Endometrial microvascular endothelial cells (primary cell): ENCODE data around the gene SIRT7. TPM values are rescaled to one million over a fixed set of nuclear protein-coding genes. Genes with fewer than 3 reads are reported as not detected.
"Not testable (repeated sequence)": the region's sequence is repeated elsewhere in the genome, so short reads cannot be mapped to it uniquely, and the experiment has no call there.

Experiments used
- in situ Hi-C: cut with HindIII; loops from 2 replicates; pipeline ENCODE4 v1.10.0; 2017; ENCODE audit warnings: low sequenced_read_pairs, low pct_unique_long_range_greater_than_20kb; ENCODE audit errors: inconsistent ontology term
- total RNA-seq: library from RNA; depleted of rRNA; stranded (reverse); fragments of >200 nt; gene quantifications from one replicate; pipeline ENCODE4 v1.2.3, GENCODE V29; 2015; ENCODE audit errors: inconsistent ontology term

SIRT7 gene
- total RNA-seq, 1 donor from 2014 or later, result 14.3 TPM

DNA sequence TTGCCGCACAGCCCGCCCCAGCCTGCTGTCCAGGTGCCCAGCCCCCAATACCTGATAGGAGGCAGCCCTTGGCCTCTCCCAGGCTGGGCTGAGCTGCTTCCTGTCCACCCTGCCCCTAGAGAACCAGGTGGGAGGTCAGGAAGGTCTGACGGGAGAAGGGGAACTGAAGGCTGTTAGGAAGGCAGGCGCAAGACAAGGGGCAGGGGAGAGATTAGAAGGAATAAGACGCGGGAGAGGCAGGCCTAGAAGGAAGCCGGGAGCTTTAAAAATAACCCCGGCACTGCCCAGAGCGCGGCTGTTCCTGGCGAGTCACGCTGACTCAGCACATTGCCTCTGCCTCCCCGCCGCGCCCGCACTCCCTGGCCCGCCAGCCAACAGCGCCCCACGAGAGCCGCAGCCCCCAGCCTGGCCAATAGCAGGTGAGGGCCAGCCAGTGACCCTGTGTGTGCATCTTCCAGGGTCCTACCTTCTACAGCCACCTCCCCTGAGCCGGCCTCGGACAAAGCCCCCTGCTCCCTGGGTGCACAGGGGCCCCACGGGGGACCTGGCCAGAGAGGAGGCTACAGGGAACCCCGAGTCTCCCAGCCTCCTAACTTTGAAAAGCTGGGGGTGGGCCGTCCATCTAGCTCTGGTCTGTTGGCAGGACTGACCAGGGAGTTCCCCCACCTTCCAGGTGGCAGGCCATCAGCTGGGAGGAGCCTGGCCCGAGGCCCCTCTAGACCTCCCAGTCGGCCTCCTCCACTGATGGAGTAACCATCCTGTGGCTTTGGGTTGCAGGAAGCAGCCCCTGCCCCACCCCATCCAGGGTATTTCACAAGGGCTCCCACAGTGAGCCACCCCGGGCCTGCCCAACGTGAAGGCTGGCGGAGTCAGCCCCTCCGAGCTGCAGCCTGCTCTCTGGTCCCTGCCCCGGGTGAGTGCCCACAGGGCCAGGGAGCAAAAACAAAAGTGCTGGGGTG is 5.6 kb upstream of the SIRT7 start:
- in situ Hi-C loops, result no loop called here

DNA sequence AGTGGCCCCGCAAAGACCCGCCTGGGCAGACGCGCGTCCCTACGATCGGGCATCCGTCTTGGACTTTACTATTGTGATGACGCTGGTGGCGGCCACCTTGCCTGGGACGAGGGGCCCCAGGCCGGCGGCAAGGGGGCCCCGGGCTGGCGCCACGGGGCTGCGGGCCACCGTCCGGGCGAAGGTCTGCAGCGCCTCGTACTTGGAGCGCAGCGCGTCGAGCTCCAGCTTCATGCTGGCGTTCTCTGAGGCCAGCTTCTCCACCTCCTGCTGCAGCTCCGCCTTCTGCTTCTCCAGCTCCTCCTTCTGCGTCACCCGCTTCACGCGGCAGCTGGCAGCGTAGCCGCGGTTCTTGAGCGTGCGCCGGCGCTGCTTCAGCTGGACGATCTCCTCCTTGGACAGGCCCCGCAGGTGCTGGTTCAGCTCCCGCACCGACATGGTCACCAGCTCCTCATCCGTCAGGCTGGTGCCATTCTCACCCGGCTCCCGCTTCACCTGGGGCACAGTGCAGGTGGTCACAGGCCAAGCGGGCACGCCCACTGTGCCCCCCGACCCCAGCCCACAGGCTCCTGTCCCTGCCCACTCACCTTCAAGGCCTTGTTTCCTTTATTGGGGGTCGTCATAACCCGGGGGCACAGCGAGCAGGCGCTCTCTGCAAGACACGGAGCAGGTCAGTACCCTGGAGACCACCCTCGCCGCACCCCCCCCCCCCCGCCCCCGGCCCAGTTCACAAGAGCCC is 4.8 kb upstream of the SIRT7 start:
- in situ Hi-C loops, result no loop called here

DNA sequence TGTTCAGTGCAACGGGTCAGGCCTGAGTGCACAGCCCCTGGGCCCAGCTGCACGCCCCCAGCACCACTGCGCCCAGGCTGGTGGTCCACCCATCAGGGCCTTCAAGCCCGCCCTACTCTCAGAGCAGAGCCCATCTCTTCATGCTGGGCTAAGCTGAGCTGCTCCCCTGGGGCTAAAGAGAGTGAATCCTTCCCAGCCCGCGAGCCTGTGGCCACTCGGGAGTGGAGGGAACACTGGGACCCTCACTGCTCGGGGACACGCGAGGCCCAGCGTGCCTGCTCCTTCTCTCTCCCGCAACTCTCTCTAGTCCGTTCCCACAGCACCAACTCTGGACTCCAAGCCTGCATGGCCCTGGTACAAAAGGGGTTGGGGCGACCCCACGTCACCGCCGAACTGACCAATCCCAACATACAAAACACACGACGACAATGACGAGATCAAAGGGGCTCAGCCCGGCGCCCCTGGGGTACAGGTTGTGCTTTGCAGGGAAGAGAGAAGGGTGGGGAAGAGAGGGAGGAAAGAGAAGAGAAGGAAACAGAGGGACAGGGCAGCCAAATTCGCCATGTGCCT is 4.1 kb upstream of the SIRT7 start:
- in situ Hi-C loops, result no loop called here

DNA sequence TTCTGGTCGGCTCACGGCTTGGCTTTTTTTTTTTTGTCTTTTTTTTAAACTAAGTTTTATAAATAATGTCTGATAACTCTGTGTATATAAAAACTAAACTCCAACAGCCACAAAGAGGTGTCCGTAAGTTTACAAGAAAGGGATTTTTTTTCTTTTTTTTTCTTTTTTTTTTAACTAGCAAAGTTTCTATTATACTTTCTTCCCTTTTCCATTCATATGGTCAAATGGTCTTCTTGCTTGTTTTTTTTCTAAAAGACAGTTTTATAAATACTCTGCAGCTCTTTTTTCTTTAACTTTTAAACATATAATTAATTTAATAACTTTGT is 3.5 kb upstream of the SIRT7 start:
- in situ Hi-C loops, result no loop called here

DNA sequence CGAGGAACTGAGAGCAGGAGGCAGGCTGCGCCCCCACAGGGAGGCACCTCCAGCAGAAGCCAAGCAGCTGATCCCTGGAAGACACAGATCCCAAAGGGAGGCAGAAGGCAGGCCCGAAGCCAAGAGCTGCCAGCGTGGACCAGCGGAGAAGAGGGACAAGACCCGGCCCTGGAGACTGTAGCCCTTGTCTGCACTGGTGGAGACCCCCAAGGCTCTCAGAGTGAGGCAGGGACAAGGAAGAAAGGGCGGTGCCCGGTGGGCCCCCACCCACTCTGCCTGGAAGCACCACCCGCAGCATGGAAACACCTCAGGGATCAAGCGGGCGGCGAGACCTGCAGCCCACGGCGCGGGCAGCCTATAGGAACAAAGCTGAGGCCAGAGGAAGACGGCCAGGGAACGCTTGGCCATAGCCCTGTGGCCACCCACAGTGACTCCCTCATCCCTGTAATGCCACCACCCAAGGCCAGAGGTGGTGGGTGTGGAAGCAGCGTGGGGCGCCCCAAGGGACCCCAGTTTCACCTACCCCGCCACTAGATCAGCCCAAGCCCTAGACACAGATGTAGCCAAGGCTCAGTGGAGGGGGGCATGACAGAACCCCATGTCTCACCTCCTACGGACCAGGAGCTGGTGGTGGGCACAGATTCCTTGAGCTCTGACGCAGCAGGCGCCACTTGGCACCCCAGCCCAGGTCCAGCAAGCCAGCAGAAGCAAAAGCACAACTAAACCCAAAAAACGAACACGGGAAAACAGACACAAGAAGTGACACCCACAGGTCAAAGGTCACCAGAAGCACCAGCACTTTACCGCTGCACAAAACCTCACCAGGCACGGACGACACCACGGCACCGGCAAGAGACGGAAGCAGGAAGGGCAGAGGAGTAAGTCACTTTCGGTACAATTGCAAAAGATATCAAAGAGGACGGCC is 2.9 kb upstream of the SIRT7 start:
- in situ Hi-C loops, result no loop called here

DNA sequence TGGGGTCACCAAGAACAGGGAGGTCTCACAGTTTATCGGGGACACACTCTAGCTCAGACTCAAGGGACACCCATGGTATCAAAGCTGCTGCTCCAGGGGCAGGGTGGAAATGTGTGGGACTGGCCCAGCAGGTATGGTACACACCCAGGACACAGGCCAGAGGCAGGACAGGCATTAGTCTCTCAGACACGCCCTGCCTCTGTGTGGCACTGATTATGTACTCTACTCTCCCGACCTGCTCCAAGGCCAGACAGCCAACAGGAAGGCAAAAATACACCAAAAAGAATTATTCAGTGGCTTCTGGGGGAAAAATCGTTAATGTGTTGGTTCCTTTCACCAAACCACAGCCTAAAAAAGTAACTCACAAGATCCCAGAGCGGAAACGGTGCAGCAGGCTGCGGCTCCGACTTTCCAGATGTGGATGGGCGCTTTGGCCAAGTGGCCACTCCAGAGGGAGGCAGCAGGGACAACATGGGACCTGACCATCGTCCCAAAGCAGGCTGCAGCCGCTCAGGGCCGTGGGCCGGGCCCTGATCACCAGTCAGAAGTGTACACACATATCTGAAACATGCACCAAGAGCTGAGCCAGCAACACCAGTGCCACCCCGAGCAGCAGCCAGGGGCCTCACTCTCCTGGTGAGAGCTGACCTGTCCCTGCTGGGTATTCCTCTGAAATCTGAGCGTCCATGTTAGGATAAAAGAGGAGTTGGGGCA is 1.0 kb upstream of the SIRT7 start:
- in situ Hi-C loops, result no loop called here

DNA sequence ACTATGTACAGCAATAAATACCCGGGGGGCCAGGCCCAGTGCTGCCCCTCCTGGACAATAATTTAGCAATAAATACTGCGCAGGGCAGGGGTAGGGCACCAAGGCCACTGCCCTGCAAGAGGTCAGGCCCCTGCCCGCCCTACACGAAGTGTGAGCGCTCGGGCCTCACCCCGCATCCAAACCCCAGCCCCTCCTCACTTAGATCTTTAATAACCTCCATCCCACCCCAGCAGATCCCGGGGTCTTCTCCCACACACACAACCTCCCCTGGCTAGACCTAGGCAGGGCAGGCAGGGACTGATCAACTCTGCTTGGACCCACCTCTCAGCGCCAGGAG is 325 bp upstream of the SIRT7 start:
- in situ Hi-C loops, result not testable (repeated sequence)

DNA sequence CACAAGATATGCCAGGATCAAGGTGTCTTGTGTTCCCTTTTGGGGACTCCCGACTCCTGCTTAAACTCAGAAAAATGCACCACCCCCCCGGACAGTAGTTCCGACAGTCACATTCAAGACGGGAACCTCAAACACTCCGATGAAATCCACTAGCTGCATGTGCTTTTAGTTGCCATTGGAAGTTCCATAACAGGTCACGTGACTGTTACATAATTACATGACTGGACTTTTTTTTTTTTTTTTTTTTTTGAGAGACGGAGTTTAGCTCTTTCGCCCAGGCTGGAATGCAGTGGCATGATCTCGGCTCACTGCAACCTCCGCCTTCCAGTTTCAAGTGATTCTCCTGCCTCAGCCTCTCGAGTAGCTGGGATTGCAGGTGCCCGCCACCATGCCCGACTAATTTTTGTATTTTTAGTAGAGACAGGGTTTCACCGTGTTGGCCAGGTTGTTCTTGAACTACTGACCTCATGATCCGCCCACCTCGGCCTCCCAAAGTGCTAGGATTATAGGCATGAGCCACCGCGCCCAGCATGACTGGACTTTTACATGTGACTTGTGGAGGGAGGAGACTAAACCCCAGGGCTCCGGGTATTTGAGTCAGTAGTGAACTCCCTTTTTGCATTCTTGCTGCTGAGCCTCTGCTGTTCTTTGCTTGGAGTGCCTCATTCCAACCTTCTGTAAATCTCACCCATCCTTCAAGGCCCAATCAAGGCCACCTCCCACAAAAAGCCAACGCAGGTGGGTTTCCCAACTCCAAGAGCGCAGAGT is 1.6 kb downstream of the SIRT7 start:
- in situ Hi-C loops, result no loop called here

DNA sequence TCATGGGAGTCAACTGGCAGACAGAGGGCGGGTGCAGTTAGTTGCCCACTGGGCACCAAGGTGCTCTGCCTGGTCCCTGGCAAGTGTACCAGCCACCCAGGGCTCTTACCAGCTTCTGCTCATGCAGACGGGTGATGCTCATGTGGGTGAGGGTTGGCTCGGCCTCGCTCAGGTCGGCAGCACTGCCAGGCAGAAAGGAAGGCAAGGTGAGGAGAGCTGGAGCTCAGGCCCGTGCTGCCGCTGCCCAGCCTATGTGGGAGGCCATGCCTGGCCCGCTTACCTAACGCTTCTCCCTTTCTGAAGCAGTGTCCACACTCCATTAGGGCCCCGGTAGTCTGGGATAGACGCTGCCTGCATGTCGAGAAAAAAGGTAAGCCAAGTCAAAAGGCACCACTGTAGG is 2.6 kb downstream of the SIRT7 start:
- in situ Hi-C loops, result no loop called here

DNA sequence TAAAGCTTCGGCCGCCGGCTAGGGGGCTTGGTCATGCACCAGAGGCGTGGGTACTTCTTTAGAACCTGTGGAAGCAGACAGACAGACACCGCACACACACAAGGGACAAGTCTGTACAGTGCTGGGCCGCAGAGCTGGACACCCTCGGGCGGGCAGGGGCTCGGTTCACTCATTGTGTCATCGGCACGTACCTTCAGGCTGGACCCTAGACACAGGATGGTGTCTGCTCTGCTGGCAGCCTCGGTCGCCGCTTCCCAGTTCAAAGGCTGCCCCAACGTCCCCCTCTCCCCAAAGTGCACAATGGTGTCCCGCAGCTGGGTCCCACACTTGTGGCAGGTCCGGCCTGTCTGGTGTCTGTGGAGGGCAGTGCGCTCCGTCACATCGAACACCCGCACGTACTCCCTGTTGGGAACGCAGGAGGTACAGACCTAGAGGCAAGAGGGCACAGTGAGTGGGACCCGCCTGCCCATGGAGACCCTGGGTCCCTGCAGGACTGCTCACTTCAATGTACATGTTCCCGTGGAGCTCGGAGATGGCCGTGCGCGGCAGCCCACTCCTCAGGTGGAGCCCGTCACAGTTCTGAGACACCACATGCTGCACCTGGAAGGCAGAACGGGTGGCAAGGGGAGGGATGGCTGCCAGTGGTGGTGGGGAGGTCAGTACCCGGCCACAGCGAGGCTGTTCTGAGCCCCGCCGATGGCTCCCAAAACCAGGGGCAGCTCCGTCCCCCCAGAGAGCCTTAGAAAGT is 3.7 kb downstream of the SIRT7 start:
- in situ Hi-C loops, result no loop called here

DNA sequence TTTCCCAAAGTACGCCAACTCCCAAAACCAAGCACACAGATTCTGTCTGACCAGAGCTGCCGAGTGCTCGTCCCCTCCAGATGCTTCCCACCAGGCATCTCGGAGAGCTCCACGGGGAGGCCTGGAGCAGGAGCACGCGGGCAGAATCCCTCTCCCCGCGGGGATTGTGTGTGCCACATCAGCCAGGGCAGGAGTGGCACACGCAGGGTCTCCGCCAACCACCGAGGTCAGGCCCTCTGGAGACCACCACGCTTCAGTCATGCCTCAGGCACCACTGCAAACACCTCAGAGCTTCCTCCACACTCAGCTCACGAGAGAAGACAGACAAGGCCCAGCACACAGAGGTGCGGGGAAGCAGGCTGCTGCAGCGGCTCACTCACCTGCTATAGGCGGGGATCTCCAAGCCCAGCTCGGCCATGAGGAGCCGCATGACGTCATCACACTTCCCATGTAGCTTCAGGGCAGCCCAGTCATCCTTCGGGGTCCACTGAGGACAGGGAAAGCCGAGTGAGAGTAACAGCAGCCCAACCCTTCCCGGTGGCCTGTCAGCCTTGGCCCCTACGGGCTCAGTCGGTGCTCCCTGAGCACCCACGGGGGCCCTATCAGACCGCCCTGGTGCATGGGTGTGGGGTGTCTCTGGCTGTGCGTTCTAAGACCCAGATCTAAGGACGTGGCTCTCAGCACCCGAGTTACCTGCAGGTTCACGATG is 4.4 kb downstream of the SIRT7 start:
- in situ Hi-C loops, result no loop called here

DNA sequence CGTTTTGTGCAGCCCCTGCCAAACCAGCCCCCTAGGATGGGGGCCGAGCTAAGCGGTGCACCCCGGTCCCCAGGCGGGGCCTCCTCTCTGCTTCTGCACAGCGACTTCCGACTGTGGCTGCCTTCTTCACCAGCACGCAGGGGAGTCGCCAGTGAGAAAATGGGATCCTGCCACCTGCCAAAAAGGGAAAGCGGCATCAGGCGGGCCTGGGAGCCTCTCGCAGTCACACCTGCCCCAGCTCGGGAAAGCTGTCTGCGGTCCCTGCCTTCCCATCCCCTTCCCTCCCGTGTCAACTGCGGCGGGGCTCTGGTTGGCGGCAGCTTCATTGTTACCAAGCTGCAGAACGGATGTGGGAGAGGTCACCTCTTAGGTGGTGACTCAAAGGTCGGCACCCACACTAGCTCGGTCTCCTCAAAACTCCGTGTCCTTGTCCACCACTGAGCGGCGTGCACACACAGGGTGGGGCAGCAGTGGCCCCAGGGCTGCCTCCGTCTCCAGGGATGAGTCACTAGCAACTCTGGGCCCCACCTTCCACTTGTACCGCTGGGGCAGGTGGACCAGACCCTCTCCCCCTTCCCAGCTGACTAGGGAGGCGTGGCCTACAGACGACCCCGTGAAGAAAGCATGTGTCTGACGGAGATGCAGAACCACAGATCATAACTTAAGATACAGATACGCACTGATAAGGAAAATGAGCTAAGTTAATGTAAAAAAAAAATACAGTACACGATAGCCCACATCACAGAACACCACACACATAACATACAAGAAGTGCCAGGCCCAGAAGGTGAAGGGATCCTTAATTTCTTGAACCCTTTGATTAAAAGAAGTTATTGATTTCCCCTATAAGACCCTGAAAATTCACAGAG is 5.3 kb downstream of the SIRT7 start:
- in situ Hi-C loops, result no loop called here

DNA sequence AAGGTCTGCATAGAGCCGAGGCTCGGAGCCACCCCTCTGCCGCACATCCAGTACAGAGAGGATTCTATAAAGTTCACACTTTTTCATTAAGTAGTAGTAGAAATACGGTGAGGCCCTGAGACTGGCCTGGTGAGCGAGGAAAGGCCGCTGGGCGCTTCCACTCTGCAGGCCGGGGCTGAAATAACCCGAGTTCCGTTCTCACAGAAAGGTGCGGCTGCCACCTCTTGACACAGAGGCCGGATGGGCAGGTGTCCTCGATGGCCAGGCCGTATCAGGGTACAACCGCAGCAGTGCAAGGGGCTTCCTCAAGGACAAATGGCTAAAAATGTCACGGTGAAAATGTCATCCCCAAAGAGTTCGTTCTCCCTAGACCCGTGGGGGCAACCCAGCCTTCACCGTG is 6.0 kb downstream of the SIRT7 start:
- in situ Hi-C loops, result no loop called here

DNA sequence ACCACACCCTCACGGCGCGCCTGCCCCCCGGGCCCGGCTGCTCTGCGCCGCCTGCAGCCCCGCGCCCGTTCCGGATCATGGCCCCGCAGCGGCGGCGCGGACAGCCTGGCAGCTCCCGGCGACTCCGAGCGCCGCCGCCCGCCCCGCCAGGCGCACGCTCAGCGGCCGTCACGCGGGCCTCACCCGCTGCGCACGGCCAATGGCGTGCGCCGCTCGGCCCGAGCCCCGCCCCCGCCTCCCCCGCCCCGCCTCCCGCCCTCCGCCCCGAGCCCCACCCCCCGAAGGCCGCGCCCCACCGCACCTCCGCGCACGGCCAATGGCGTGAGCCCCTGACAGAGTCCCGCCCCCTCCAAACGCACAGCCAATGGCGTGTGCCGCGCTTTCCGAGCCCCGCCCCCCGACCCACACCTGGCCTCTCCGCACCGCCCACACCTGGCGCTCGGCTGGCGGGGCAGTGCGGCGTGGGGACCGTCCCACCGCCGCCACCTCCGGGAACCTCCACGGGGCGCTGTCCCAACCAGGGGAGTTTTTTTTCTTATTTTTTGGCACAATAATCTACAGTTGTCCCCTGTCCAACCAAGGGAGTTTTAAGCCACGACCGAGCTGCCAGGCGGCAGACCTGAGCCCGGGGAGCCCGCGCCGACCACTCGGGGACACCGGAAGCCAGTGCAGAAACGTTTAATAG is 6.6 kb downstream of the SIRT7 start, which contains the start of gene PCYT2:
Gene PCYT2, minus strand, starts transcription at position 123 of the 685 bp plus-strand sequence. Its CDS starts 44 bp downstream, at position 79.
- in situ Hi-C loops, result no loop called here

DNA sequence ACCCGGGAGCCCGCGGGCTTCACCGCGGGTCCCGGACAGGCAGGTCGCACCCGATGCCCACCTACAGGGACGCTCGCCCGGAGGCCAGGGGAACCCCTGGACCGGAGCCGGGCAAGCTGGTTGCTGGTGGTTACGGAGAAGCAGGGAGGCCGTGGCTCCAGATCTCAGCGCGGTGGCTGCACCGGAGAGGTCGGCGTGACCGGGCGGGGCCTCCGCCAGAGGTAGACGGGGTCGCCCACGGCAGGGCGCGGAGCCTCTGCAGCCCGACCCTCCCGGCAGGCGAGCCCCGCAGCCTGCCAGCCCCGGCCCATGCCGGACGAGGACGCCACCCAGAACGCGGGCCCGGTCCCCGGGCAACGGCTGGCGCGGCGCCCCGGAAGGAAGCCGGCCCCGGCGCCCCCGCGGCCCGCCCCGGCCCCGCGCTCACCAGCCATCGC is 7.1 kb downstream of the SIRT7 start:
- in situ Hi-C loops, result no loop called here
